Neural cell (in vitro differentiated cells): ENCODE measurements around the gene CADPS2. TPM values are rescaled to one million over a fixed set of nuclear protein-coding genes. Genes with fewer than 3 reads are reported as not detected.

ENCODE experiments used
- H2AFZ ChIP-seq: fragments of 200-600, 300-800 bp; sonication (generic), shearing (Covaris generic); 2 replicates; pipeline ENCODE4 v1.6.0; 2014; ENCODE audit warnings: low read depth, mild to moderate bottlenecking, antibody characterized with exemption, low read length, moderate library complexity
- H3F3A ChIP-seq: fragments of 200-600 bp; shearing (Covaris generic); 2 replicates; pipeline ENCODE4 v1.6.1; 2016; ENCODE audit warnings: mild to moderate bottlenecking, moderate library complexity, mixed read lengths, antibody characterized with exemption, low read length; ENCODE audit not compliant: insufficient read depth, poor library complexity, severe bottlenecking
- H3K27ac ChIP-seq: fragments of 200-600, 300-800 bp; sonication (generic), shearing (Covaris generic); 2 replicates; pipeline ENCODE4 v1.5.1; 2014; ENCODE audit warnings: mild to moderate bottlenecking, low read length, moderate library complexity
- H3K27me3 ChIP-seq: fragments of 300-800, 200-600 bp; sonication (generic), shearing (Covaris generic); 2 replicates; pipeline ENCODE4 v1.6.0; 2014; ENCODE audit warnings: mild to moderate bottlenecking, low read depth, low read length, moderate library complexity; ENCODE audit not compliant: insufficient read depth
- H3K36me3 ChIP-seq: fragments of 300-800, 200-600 bp; sonication (generic), shearing (Covaris generic); 2 replicates; pipeline ENCODE4 v1.5.1; 2014; ENCODE audit warnings: mild to moderate bottlenecking, antibody characterized with exemption, low read length, moderate library complexity; ENCODE audit not compliant: insufficient read depth
- H3K4me2 ChIP-seq: fragments of 300-800, 200-600 bp; sonication (generic), shearing (Covaris generic); 2 replicates; pipeline ENCODE4 v1.6.0; 2014; ENCODE audit warnings: mild to moderate bottlenecking, low read length
- H3K4me3 ChIP-seq: fragments of 300-800, 200-600 bp; sonication (generic), shearing (Covaris generic); 2 replicates; pipeline ENCODE4 v1.5.1; 2014; ENCODE audit warnings: mild to moderate bottlenecking, low read length, moderate library complexity
- H3K79me2 ChIP-seq: fragments of 200-600 bp; shearing (Covaris generic); replicated peaks from 2 replicates; pipeline ENCODE4 v1.6.0; 2014; ENCODE audit warnings: mild to moderate bottlenecking, low read length, moderate library complexity; ENCODE audit not compliant: insufficient read depth
- H3K9ac ChIP-seq: fragments of 300-800, 200-600 bp; sonication (generic), shearing (Covaris generic); 2 replicates; pipeline ENCODE4 v1.6.1; 2016; ENCODE audit warnings: mild to moderate bottlenecking, low read length, mixed read lengths
- H3K9me2 ChIP-seq: fragments of 200-600 bp; shearing (Covaris generic); 2 replicates; pipeline ENCODE4 v1.6.1; 2016; ENCODE audit warnings: mild to moderate bottlenecking, low read length, mixed read lengths; ENCODE audit not compliant: insufficient read depth
- H3K9me3 ChIP-seq: fragments of 200-600, 300-800 bp; sonication (generic), shearing (Covaris generic); 2 replicates; pipeline ENCODE4 v1.6.1; 2016; ENCODE audit warnings: mild to moderate bottlenecking, mixed run types, low read length, moderate library complexity, mixed read lengths
- H4K20me1 ChIP-seq: fragments of 200-600 bp; shearing (Covaris generic); 2 replicates; pipeline ENCODE4 v1.6.1; 2016; ENCODE audit warnings: mild to moderate bottlenecking, mixed run types; ENCODE audit not compliant: insufficient read depth
- EP300 ChIP-seq: fragments of 450-650 bp; conservative IDR thresholded peaks from 2 replicates; pipeline ENCODE4 v1.6.1; 2014; ENCODE audit warnings: antibody characterized with exemption, mild to moderate bottlenecking, moderate library complexity; ENCODE audit not compliant: poor library complexity, severe bottlenecking
- EZH2 ChIP-seq: fragments of 200-600, 300-800 bp; shearing (Covaris generic), sonication (generic); IDR thresholded peaks from 2 replicates; pipeline ENCODE4 v1.6.1; 2014; ENCODE audit warnings: antibody characterized with exemption, low read length, borderline replicate concordance, mild to moderate bottlenecking; ENCODE audit not compliant: insufficient read depth, poor library complexity, severe bottlenecking
- MXI1 ChIP-seq: fragments of 450-650 bp; conservative IDR thresholded peaks from 2 replicates; pipeline ENCODE4 v1.6.1; 2014; ENCODE audit warnings: antibody characterized with exemption, mild to moderate bottlenecking; ENCODE audit not compliant: poor library complexity, severe bottlenecking
- POLR2AphosphoS5 ChIP-seq: IDR thresholded peaks from 2 replicates; pipeline ENCODE4 v1.6.1; 2012
- RAD21 ChIP-seq: fragments of 450-650 bp; conservative IDR thresholded peaks from 2 replicates; pipeline ENCODE4 v1.6.1; 2014; ENCODE audit warnings: antibody characterized with exemption, mild to moderate bottlenecking, moderate library complexity
- REST ChIP-seq: IDR thresholded peaks from 2 replicates; pipeline ENCODE4 v1.6.1; 2012; ENCODE audit warnings: borderline replicate concordance
- SMC3 ChIP-seq: fragments of 450-650 bp; conservative IDR thresholded peaks from 2 replicates; pipeline ENCODE4 v1.6.1; 2014; ENCODE audit warnings: antibody characterized with exemption, mild to moderate bottlenecking, moderate library complexity; ENCODE audit not compliant: poor library complexity
- TAF1 ChIP-seq: IDR thresholded peaks from 2 replicates; pipeline ENCODE4 v1.6.1; 2012; ENCODE audit warnings: low read depth
- polyA plus RNA-seq: library from polyadenylated mRNA; depleted of rRNA; stranded (reverse); fragments of >200 nt; gene quantifications from 2 replicates; pipeline ENCODE4 v1.2.3, GENCODE V29; 2014
- TF ChIP-seq, protein P1 (sequence below): fragments of 450-650 bp; IDR thresholded peaks from 2 replicates; pipeline ENCODE4 v1.5.1; 2014; ENCODE audit warnings: antibody characterized with exemption, mild to moderate bottlenecking, moderate library complexity; ENCODE audit not compliant: poor library complexity, severe bottlenecking

The CADPS2 gene
- polyA plus RNA-seq, 1 donor from 2014 or later = 5.9 TPM

DNA sequence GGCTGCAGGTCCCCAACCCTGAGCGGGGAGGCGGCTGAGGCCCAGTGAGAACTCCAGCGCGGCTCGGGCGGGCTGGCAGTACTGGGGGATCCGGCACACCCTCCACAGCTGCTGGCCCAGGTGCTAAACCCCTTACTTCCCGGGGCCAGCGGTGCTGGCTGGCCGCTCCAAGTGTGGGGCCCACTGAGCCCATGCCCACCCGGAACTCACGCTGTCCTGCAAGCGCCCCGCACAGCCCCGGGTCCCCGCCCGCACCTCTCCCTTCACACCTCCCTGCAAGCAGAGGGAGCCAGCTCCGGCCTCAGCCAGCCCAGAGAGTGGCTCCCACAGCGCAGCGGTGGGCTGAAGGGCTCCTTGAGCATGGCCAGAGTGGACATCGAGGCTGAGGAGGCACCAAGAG, 212.3 kb downstream of the CADPS2 start:
- H3K27me3 ChIP-seq = no peaks in the 10 kb centered on the region
- no peak overlapping the region for H2AFZ ChIP-seq
- no peak overlapping the region for H3K4me3 ChIP-seq
- H3K9me3 ChIP-seq = no peaks in the 10 kb centered on the region
- no peak overlapping the region for H3K9ac ChIP-seq
- no peaks in the 10 kb centered on the region for H3F3A ChIP-seq
- H3K36me3 ChIP-seq = no peaks in the 10 kb centered on the region
- no peaks in the 10 kb centered on the region for H3K79me2 ChIP-seq
- TF ChIP-seq RAD21 (no peak), REST (no peak), TAF1 (no peak), EZH2 (no peak), EP300 (no peak), SMC3 (no peak), MXI1 (no peak), POLR2AphosphoS5 (no peak)
- TF ChIP-seq, protein P1, sequence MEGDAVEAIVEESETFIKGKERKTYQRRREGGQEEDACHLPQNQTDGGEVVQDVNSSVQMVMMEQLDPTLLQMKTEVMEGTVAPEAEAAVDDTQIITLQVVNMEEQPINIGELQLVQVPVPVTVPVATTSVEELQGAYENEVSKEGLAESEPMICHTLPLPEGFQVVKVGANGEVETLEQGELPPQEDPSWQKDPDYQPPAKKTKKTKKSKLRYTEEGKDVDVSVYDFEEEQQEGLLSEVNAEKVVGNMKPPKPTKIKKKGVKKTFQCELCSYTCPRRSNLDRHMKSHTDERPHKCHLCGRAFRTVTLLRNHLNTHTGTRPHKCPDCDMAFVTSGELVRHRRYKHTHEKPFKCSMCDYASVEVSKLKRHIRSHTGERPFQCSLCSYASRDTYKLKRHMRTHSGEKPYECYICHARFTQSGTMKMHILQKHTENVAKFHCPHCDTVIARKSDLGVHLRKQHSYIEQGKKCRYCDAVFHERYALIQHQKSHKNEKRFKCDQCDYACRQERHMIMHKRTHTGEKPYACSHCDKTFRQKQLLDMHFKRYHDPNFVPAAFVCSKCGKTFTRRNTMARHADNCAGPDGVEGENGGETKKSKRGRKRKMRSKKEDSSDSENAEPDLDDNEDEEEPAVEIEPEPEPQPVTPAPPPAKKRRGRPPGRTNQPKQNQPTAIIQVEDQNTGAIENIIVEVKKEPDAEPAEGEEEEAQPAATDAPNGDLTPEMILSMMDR = no peak
- no peaks in the 10 kb centered on the region for H4K20me1 ChIP-seq
- H3K27ac ChIP-seq = no peak overlapping the region
- H3K9me2 ChIP-seq = no peaks in the 10 kb centered on the region
- no peak overlapping the region for H3K4me2 ChIP-seq

DNA sequence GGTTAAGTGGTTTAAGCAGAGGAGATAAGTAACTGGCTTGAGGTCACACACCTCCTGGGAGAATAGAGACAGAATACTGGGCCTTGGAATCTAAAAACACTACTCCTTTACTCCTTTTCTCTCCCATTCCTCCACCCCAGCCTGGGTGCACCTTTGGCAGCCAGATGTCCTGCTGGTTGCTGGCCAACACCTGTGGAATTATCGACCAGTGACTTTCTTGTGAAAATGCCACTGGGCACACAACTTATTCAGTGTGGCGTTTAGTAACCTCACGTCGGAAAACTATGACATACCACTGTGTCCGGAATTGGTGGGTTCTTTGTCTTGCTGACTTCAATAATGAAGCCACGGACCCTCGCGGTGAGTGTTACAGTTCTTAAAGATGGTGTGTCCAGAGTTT, 213.7 kb downstream of the CADPS2 start:
- Histone ChIP-seq H3K9me3 (no peaks in the 10 kb centered on the region), H3K27ac (no peak overlapping the region), H4K20me1 (no peaks in the 10 kb centered on the region), H3K27me3 (no peaks in the 10 kb centered on the region), H3K9ac (no peak overlapping the region), H2AFZ (no peak overlapping the region), H3F3A (no peaks in the 10 kb centered on the region), H3K36me3 (no peaks in the 10 kb centered on the region), H3K4me2 (no peak overlapping the region), H3K4me3 (no peak overlapping the region), H3K79me2 (no peaks in the 10 kb centered on the region), H3K9me2 (no peaks in the 10 kb centered on the region)
- TF ChIP-seq RAD21 (no peak), EP300 (no peak), MXI1 (no peak), SMC3 (no peak), REST (no peak), EZH2 (no peak), POLR2AphosphoS5 (no peak), TAF1 (no peak)
- TF ChIP-seq, protein P1 = no peak
